GM12864 (cell line): Measurements from ENCODE around the gene UCP1.

Experiments
- DNase-seq: peaks from one replicate; pipeline ENCODE4 v3.0.0-alpha.2; 2011; ENCODE audit warnings: low read depth
- H3K4me3 ChIP-seq: 2 replicates; pipeline ENCODE4 v1.5.1; 2011; ENCODE audit warnings: mild to moderate bottlenecking, low read depth, low read length, control low read depth
- TF ChIP-seq, protein P1 (sequence below): IDR thresholded peaks from 2 replicates; pipeline ENCODE4 v1.5.1; 2011; ENCODE audit warnings: low read depth, mild to moderate bottlenecking, moderate library complexity, low read length, control low read depth, inconsistent platforms; ENCODE audit errors: missing control alignments

Gene UCP1

GRCh38 chr4:140581078-140581477 is 12.3 kb upstream of the UCP1 start:
- DNase-seq, result no peak
- no peak overlapping the region for H3K4me3 ChIP-seq
- TF ChIP-seq, protein P1, sequence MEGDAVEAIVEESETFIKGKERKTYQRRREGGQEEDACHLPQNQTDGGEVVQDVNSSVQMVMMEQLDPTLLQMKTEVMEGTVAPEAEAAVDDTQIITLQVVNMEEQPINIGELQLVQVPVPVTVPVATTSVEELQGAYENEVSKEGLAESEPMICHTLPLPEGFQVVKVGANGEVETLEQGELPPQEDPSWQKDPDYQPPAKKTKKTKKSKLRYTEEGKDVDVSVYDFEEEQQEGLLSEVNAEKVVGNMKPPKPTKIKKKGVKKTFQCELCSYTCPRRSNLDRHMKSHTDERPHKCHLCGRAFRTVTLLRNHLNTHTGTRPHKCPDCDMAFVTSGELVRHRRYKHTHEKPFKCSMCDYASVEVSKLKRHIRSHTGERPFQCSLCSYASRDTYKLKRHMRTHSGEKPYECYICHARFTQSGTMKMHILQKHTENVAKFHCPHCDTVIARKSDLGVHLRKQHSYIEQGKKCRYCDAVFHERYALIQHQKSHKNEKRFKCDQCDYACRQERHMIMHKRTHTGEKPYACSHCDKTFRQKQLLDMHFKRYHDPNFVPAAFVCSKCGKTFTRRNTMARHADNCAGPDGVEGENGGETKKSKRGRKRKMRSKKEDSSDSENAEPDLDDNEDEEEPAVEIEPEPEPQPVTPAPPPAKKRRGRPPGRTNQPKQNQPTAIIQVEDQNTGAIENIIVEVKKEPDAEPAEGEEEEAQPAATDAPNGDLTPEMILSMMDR, result no peak

- TF ChIP-seq, protein P1, result no peak
- no peak overlapping the region for H3K4me3 ChIP-seq
- no peak for DNase-seq
These were observed 10.5 kb upstream of the UCP1 start for GRCh38 chr4:140579278-140579677.

- no peak for DNase-seq
- H3K4me3 ChIP-seq, result no peak overlapping the region
- TF ChIP-seq, protein P1, result no peak
These were observed 6.7 kb upstream of the UCP1 start for GRCh38 chr4:140575489-140575888.

GRCh38 chr4:140571620-140572019 is 2.9 kb upstream of the UCP1 start:
- TF ChIP-seq, protein P1, result no peak
- no peak overlapping the region for H3K4me3 ChIP-seq
- no peak for DNase-seq

DNA sequence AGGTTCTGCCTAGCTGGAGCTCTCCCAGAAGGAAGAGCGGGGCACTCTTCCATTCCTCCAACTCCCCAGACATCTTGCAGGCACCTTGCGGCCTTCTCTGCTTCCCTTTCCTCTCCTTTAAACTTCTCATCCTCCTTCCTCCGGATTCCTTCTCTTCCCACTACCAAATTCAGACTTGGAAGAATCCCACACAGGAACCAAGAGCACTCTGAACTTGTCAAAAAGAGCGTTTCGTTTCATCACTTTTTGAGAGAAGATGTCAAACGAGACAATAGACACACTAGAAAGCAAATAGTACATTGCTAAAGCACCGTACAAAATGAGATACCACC is 512 bp upstream of the UCP1 start:
- no peak overlapping the region for H3K4me3 ChIP-seq
- TF ChIP-seq, protein P1, result no peak

DNA sequence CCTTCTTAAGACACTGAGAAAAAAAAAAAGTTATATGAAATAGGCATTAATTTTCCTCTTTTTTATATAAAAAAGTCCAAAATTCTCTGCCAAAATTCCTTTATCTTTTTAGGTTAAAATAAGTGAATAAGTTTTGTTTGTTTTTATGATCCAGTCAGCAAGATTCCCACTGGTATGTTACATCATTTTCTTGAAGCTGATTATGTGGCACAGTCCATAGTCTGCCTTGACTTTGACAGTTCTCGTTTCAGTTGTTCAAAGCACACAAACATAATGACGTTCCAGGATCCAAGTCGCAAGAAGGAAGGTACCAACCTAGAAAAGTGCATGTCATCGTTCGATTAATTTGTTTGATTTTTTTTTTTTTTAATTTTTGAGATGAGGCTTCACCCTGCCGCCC is 9.1 kb downstream of the UCP1 start:
- no peak for DNase-seq
- TF ChIP-seq, protein P1, result no peak
- no peak overlapping the region for H3K4me3 ChIP-seq

More for the DNA sequence above, 512 bp upstream of the UCP1 start:
- no peak for DNase-seq

DNA sequence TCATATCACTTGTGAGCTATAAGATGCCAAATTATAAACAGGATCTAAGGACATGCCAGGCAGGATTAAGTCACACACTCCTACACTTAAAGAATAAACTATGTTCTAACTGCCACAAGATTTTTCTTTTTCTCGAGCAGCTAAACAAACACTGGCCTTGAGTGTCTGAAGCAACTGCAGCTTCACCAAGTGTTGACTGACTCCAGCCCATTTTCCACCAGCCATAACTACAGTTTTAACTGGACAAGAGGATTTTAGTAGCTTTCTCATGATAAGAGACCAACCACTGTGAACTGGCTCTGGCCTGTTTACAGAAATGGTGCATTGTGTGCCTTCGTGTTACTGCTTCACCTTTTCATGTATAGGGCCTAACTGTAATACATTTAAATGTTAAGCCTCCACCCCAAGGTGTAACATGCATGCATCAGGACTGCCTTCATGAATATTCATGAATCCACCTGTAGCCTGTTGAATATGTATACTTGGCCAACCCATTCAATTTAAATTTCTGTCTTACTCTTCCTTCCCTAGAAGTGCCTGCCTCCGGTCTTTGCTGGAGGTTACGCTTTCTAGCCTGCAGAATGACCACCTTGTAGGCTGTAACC is 10.8 kb downstream of the UCP1 start:
- no peak for DNase-seq
- TF ChIP-seq, protein P1, result no peak
- H3K4me3 ChIP-seq, result no peak overlapping the region
